Measurements from ENCODE around the gene NCAPH2. TPM values are rescaled to one million over a fixed set of nuclear protein-coding genes. Genes with fewer than 3 reads are reported as not detected.

Gene NCAPH2
- total and polyA plus RNA-seq, 2 of the 13 experiments (the other 11 are each of a cell fraction or from before 2014, with no cell fraction given), result 28.1 to 64.4 TPM

DNA sequence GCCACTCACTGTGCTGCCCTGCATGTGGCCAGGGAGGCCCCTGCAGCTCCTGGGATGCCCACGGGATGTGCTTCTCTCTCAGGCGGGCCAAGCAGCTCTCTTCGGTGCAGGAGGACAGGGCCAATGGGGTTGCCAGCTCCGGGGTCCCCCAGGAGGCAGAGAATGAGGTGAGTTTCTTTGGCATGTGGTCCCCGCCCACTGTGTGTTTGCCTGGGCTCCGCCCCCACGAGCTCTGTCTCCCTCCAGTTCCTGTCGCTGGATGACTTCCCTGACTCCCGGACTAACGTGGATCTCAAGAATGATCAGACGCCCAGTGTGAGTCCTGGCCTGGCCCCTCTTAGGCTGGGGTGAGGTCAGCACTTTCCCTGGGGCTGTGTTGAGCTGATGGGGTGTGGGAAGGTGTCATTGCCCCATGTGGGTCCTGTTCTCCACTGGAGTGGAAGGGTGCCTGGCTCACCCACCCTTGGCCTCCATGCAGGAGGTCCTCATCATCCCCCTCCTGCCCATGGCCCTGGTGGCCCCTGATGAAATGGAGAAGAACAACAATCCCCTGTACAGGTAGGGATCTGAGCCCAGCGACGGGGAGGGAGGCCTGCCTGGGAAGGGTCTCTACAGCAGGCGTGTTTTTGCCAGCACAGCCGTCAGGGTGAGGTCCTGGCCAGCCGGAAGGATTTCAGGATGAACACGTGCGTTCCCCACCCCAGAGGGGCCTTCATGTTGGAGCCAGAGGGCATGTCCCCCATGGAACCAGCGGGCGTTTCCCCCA, 9.7 kb downstream of the NCAPH2 start:
- Histone ChIP-seq H3K27me3 (ENCODE audit: control insufficient read depth in 1 of 2, insufficient read depth in 2 of 2, low read length in 2 of 2) (no peaks in the 10 kb centered on the region), H3K79me2 (ENCODE audit: insufficient read depth, low read length) (peaks cover 24% of the 10 kb centered on the region), H3K9me3 (ENCODE audit: low read length) (no peaks in the 10 kb centered on the region), H3K27ac (ENCODE audit: extremely low read length, insufficient read depth, low read length) (no peak overlapping the region), H4K20me1 (ENCODE audit: insufficient read depth, low read length) (no peaks in the 10 kb centered on the region), H3K36me3 (replicated peaks in 1 of 2; ENCODE audit: control insufficient read depth in 1 of 2, insufficient read depth in 2 of 2, low read length in 2 of 2) (peaks cover 20 to 54% of the 10 kb centered on the region in 2 experiments), H3K4me1 (ENCODE audit: insufficient read depth, low read length) (no peaks in the 10 kb centered on the region), H3K9ac (ENCODE audit: insufficient read depth, low read depth, low read length) (no peak overlapping the region), H2AFZ (ENCODE audit: low read length) (no peak overlapping the region), H3K4me2 (ENCODE audit: low read depth, low read length) (no peak overlapping the region), H3K4me3 (replicated peaks in 1 of 3; ENCODE audit: insufficient read depth in 1 of 3, low read depth in 2 of 3, low read length in 3 of 3) (no peak overlapping the region)
- 97% methylated on average over 14 of the region's 20 CpGs for WGBS (ENCODE audit: low lambda C conversion rate)
- TF ChIP-seq ATM (IDR thresholded peaks at IDR 0.05; ENCODE audit: borderline replicate concordance) (no peak), RXRB (CRISPR knock-in tag; IDR thresholded peaks at IDR 0.05; ENCODE audit: borderline replicate concordance) (no peak), ZNF317 (CRISPR knock-in tag; IDR thresholded peaks at IDR 0.05) (no peak), ZNF326 (CRISPR knock-in tag; IDR thresholded peaks at IDR 0.05; ENCODE audit: borderline replicate concordance) (no peak), ASH2L (IDR thresholded peaks at IDR 0.05; ENCODE audit: insufficient read length, low read depth, low read length) (no peak), NFYB (CRISPR knock-in tag; IDR thresholded peaks at IDR 0.05) (no peak), ZNF430 (CRISPR knock-in tag; IDR thresholded peaks at IDR 0.05) (no peak), NCOR1 (IDR thresholded peaks at IDR 0.05; ENCODE audit: borderline replicate concordance, low read length) (no peak), RFXANK (CRISPR knock-in tag; IDR thresholded peaks at IDR 0.05) (no peak), ZBTB44 (CRISPR knock-in tag; IDR thresholded peaks at IDR 0.05) (no peak), NFYC (CRISPR knock-in tag; IDR thresholded peaks at IDR 0.05) (no peak), NR2F6 (IDR thresholded peaks at IDR 0.05) (no peak), NR2F6 (CRISPR knock-in tag; IDR thresholded peaks at IDR 0.05) (no peak), KDM4B (CRISPR knock-in tag; IDR thresholded peaks at IDR 0.05) (no peak), ZBTB46 (CRISPR knock-in tag; IDR thresholded peaks at IDR 0.05; ENCODE audit: borderline replicate concordance) (no peak), HNF4G (IDR thresholded peaks at IDR 0.05; ENCODE audit: borderline replicate concordance, low read depth, low read length) (no peak), HNF4G (CRISPR knock-in tag; IDR thresholded peaks at IDR 0.05; ENCODE audit: borderline replicate concordance, low read depth) (no peak), TEAD2 (CRISPR knock-in tag; IDR thresholded peaks at IDR 0.05) (no peak), SAFB2 (CRISPR knock-in tag; IDR thresholded peaks at IDR 0.05; ENCODE audit: borderline replicate concordance, low read depth) (no peak)
- POLR2A ChIA-PET, result interaction anchor here (1.5 kb wide), 1 partner anchor 8 kb away, joined by 6 read pairs; the partner anchor contains the start of gene SCO2
- intact Hi-C loops (cut with micrococcal nuclease; ENCODE audit: unreplicated experiment), result no loop called here
- DNase-seq (ENCODE audit: low spot score) (no peak), ATAC-seq (no peak), FAIRE-seq (no peak)
- in situ Hi-C loops (cut with HindIII; ENCODE audit: extremely low pct_ligation_motif_present, low pct_unique_long_range_greater_than_20kb), result no loop called here
- CTCF ChIA-PET (ENCODE audit: low intra/inter-chr PET ratio, low total read pairs), result no interaction called here
- no TSS peak for BruUV-seq (replicated peaks)

All from HepG2 (cell line).